Kidney tubule cell (primary cell): ENCODE measurements around the gene NLRC5.
"Not testable (repeated sequence)": the region's sequence is repeated elsewhere in the genome, so short reads cannot be mapped to it uniquely, and the experiment has no call there.

ENCODE experiments used
- DNase-seq: peaks from one replicate; pipeline ENCODE4 v3.0.0-alpha.2; 2018; ENCODE audit warnings: low spot score

The NLRC5 gene

GRCh38 chr16:57000271-57001025 lies 11.1 kb downstream of the NLRC5 start:
- peak; percentile 95 for DNase-seq

- no peak for DNase-seq
These were observed 11.8 kb downstream of the NLRC5 start for GRCh38 chr16:57001026-57001679.

DNA sequence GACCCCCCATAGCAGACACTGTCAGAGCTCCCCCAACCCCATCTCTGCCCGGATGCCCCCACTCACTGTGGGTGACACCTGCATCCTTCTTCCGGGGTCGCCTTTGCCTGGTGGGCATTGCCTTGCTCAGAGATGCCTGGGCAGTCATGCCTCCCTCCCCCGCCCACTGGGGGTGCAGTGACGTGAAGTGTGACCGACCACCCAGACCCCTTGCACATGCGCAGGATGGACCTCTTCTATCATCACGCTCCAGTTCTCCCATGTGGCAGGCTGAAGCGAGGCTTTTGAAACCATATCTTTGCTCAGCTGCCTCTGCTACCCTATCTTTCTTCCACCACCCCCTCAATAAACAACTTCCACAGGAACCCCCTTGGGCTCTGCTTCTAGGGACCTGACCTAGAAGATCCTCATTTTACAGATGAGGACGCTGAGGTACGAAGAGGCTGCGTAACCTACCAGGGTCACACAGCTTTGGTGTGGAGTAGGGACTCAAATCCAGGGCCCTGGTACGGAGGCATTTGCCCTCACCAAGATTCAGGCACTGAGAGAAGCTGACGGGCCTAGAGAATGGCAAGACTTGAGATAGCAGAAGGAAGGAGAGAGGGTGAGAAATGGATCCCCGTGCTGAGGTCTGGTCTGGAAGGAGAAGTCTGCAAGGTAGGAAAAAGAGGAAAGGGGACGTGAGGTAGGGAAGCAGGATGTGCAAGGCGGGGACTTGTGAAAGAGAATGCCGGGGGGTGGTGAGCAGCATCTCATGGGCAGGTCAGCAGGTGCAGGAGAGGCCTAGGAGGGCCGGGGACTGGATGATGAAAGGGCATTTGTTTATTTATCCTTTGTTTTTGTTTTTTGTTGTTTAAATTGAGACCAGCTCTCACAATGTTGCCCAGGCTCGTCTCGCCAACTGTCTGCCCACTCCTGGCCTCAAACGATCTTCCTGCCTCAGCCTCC lies 14.4 kb downstream of the NLRC5 start:
- no peak for DNase-seq

- no peak for DNase-seq
These were observed 15.3 kb downstream of the NLRC5 start for GRCh38 chr16:57004387-57005250.

- not testable (repeated sequence) for DNase-seq
These were observed 16.2 kb downstream of the NLRC5 start for GRCh38 chr16:57005597-57005996.

- no peak for DNase-seq
These were observed 17.7 kb downstream of the NLRC5 start for GRCh38 chr16:57007050-57007449.

DNA sequence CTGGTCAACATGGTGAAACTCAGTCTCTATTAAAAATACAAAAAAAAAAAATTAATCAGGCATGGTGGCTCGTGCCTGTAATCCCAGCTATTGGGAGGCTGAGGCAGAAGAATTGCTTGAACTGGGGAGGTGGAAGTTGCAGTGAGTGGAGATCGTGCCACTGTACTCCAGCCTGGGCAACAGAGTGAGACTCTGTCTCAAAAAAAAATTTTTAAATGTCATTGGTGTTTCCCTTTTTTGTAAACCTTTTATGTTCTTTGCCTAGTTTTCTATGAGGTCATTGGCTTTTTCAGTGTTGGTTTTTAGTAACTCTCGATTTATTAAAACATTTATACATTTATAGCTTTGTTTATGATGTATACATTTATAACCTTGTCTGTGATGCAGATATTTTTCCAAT lies 18.2 kb downstream of the NLRC5 start:
- no peak for DNase-seq

- no peak for DNase-seq
These were observed 19.1 kb downstream of the NLRC5 start for GRCh38 chr16:57008440-57008839.

DNA sequence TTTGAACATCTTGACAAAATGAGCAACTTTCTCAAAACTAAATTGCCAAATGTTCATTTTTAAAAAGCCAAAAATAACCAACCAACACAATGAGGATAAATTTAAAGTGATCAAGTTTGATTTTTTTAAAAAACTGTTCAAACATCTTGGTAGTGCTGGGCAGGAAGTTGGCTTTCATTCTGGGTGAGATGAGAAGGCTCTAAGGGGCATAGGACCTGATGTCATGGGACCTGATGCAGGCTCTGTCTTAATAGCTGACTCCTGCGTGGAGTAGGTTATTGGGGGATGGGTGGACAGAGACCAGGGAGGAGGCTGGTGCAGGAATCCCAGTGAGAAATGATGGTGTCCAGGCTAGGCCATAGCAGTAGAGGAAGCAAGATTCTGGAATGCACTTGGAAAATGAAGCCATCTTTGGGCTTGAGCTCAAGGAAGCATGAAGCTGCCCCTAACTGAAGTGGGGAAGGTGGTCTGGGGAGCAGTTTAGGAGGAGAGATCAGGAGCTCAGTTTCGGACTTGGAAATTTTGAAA lies 20.4 kb downstream of the NLRC5 start:
- no peak for DNase-seq

GRCh38 chr16:57012353-57012752 lies 23.0 kb downstream of the NLRC5 start:
- DNase-seq: no peak

- peak; percentile 81 for DNase-seq
These were observed 23.9 kb downstream of the NLRC5 start for GRCh38 chr16:57013229-57013628.

DNA sequence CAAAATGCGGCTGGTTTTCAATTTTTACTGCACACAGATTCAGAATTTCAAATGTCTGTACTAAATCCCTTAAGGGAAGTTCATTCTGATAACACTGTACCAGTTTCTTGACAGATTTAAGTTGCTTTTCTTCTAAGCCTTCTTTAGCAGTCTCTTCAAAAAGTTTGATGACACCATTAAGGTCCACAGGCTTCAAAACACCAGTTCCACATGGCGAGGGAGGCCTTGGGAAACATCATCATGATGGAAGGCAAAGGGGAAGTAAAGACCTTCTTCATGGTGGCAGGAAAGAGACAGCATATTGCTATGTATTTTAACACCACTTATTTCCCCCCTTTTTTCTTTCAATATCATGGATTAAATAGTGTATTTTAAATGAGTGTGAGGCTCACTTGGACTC lies 24.5 kb downstream of the NLRC5 start:
- no peak for DNase-seq

DNA sequence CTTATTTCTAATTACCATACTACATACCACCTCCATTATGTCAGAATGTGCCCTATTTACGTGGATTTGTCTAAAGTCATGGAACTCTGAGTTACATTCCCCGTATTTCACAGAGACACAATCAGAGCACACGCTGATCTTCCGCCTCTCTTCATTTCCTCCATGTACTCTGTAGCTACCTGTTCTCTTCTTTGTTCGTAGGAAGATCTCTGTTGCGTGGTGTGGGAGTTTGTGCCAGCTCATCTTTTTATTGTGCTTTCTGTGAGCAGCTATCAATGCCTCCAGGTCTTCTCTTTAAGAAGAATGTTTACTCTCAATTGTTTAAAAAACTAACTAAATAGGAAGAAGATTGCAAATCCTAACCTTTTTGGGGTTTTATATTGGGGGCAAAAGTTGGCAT lies 26.9 kb downstream of the NLRC5 start:
- DNase-seq: no peak

- no peak for DNase-seq
These were observed 27.5 kb downstream of the NLRC5 start for GRCh38 chr16:57016831-57017230.

DNA sequence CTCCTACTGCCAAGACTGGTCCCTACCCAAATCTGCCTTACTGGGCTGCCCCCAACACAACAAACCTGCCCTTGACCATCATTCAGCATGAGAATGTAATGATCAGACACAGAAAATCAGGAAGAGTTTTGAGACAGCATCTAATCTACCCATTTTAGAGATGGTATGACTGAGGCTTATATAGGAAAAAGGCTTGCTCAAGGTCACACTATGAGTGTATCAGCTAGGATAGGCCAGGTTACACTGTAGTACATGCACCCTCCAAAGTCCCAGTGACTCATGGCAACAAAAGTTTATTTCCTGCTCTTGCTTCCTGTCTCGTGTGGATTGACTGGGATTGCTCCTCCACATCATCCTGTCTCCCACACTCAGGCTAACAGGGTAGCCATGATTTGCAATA lies 27.9 kb downstream of the NLRC5 start:
- peak; percentile 71 for DNase-seq

DNA sequence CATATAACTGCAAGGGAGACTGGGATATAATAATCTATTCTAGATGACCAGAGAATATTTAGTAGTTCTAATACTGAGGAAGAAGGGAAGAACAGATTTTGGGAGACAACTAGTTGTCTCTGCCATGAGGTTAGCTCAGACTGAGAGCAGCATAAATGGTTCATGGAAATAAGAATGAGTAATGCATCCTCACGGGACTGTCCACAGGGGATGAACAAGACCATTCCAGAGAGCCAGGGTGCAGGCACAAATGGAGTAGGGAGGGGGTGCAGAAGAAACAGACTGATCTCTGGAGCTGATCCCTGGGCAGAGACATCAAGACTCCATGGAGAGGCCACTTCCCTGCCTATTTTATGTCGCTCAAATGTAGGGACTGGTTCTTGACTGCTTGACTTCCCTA lies 30.4 kb downstream of the NLRC5 start:
- DNase-seq: no peak

GRCh38 chr16:57020651-57021050 lies 31.3 kb downstream of the NLRC5 start:
- no peak for DNase-seq

- no peak for DNase-seq
These were observed 32.4 kb downstream of the NLRC5 start for GRCh38 chr16:57021757-57022156.

- no peak for DNase-seq
These were observed 33.1 kb downstream of the NLRC5 start for GRCh38 chr16:57022445-57022844.

DNA sequence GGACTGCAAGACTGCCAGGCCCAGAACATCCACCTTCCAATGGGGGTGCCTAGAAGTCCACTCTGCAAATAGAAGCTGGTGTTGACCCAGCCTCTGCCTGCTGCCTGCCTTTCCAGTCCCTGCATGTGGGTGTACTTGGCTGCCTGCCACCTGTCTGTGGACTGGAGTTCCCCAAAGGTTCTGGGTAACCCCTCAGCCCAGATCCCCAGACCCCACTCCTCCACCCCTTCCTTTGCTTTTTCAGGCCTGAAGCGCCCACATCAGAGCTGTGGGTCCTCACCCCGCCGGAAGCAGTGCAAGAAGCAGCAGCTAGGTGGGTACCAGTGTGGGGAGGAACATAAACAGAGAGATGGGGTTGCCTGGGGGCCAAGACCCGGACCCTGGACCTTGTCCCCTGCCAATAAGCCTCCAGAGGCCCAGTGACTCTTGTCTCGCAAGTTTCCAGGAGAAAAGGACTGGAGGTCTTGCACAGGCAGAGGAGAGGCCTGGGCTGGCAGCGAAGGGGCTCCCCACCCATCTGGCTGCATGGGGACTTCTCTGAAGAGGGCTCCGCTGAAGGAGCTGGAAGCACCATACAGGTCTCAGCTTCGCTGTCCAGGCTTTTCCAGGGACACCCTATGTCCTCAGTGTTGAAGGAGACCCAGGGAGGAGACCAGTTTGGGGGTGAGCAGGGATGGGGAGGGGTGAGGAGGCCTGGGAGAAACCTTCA lies 34.3 kb downstream of the NLRC5 start:
- DNase-seq: no peak
